Activated T-cell treated with anti-CD3 and anti-CD28 coated beads, Interleukin-2, amount 50 U/mL, for 48 hours (primary cell): Measurements from ENCODE around the gene REEP5.
"Not testable (repeated sequence)": the region's sequence is repeated elsewhere in the genome, so short reads cannot be mapped to it uniquely, and the experiment has no call there.

ENCODE experiments used
- DNase-seq, 2 experiments: peaks; one replicate each; pipeline ENCODE4 v3.0.0-alpha.2; 2020

REEP5 gene

GRCh38 chr5:112880219-112880964 is 41.6 kb downstream of the REEP5 start:
- no peak for DNase-seq

GRCh38 chr5:112878760-112879159 is 43.3 kb downstream of the REEP5 start:
- peak; percentile 48 to 52 for DNase-seq

- DNase-seq: no peak
Measured at GRCh38 chr5:112878101-112878500, 43.9 kb downstream of the REEP5 start.

GRCh38 chr5:112876362-112876761 is 45.7 kb downstream of the REEP5 start:
- DNase-seq: no peak

- DNase-seq: no peak
Measured at GRCh38 chr5:112870966-112871365, 51.1 kb downstream of the REEP5 start.

GRCh38 chr5:112869948-112870347 is 52.1 kb downstream of the REEP5 start:
- DNase-seq: no peak

GRCh38 chr5:112867411-112867810 is 54.6 kb downstream of the REEP5 start:
- no peak for DNase-seq

- DNase-seq: no peak
Measured at GRCh38 chr5:112866739-112867138, 55.3 kb downstream of the REEP5 start.

GRCh38 chr5:112865128-112865527 is 56.9 kb downstream of the REEP5 start:
- no peak for DNase-seq

- DNase-seq: no peak
Measured at GRCh38 chr5:112863549-112863948, 58.5 kb downstream of the REEP5 start.

- no peak for DNase-seq
Measured at GRCh38 chr5:112862085-112862484, 59.9 kb downstream of the REEP5 start.

- no peak for DNase-seq
Measured at GRCh38 chr5:112861638-112861985, 60.4 kb downstream of the REEP5 start.

- DNase-seq: peak; percentile 92 to 93
Measured at GRCh38 chr5:112860929-112861637, 60.9 kb downstream of the REEP5 start, which contains the start of gene SRP19. SRP19 (plus strand) TSS chr5:112861287; CDS start chr5:112861377, 90 bp downstream.

GRCh38 chr5:112860571-112860928 is 61.5 kb downstream of the REEP5 start:
- DNase-seq: not testable (repeated sequence)

GRCh38 chr5:112857866-112858265 is 64.2 kb downstream of the REEP5 start:
- DNase-seq: no peak

- DNase-seq: no peak
Measured at GRCh38 chr5:112854651-112855050, 67.4 kb downstream of the REEP5 start.

GRCh38 chr5:112849912-112850311 is 72.1 kb downstream of the REEP5 start:
- no peak for DNase-seq

GRCh38 chr5:112848116-112848811 is 73.8 kb downstream of the REEP5 start:
- no peak for DNase-seq

GRCh38 chr5:112847306-112847705 is 74.7 kb downstream of the REEP5 start:
- no peak for DNase-seq

- no peak for DNase-seq
Measured at GRCh38 chr5:112846556-112846955, 75.5 kb downstream of the REEP5 start.

GRCh38 chr5:112844489-112844888 is 77.5 kb downstream of the REEP5 start:
- DNase-seq: no peak

GRCh38 chr5:112833971-112834370 is 88.1 kb downstream of the REEP5 start:
- DNase-seq: no peak

GRCh38 chr5:112830378-112830777 is 91.6 kb downstream of the REEP5 start:
- DNase-seq: no peak
